Frontal cortex (tissue), 4 donors: Measurements from ENCODE around the gene IKZF2. TPM values are rescaled to one million over a fixed set of nuclear protein-coding genes. Genes with fewer than 3 reads are reported as not detected.

Experiments used
- DNase-seq, 2 donors: peaks; one replicate each; pipeline ENCODE4 v3.0.0; 2012; ENCODE audit warnings: low spot score in 2 of 2
- FAIRE-seq: peaks from 2 replicates; lab custom pipeline; 2012; peaks lifted over from hg19 to GRCh38; lab: Jason Lieb, UNC
- total RNA-seq: library from RNA; depleted of rRNA; stranded (reverse); fragments of >200 nt; gene quantifications from one replicate; pipeline ENCODE4 v1.2.3, GENCODE V29; 2014
- donor health status: control.
- donor health status: control.
- donor health status: control.

The IKZF2 gene
- total RNA-seq, 1 donor from 2014 or later: 11.0 TPM

GRCh38 chr2:213104092-213104902, 47.1 kb downstream of the IKZF2 start:
- FAIRE-seq: no peak
- no peak for DNase-seq

- DNase-seq (no peak), FAIRE-seq (no peak)
Observed at GRCh38 chr2:213101692-213102460, 49.5 kb downstream of the IKZF2 start.

- FAIRE-seq (no peak), DNase-seq (no peak)
Observed at GRCh38 chr2:213101109-213101508, 50.3 kb downstream of the IKZF2 start.

- FAIRE-seq (no peak), DNase-seq (no peak)
Observed at GRCh38 chr2:213098612-213099011, 52.8 kb downstream of the IKZF2 start.

- DNase-seq (no peak), FAIRE-seq (no peak)
Observed at GRCh38 chr2:213091765-213092164, 59.6 kb downstream of the IKZF2 start.

GRCh38 chr2:213090772-213091171, 60.6 kb downstream of the IKZF2 start:
- DNase-seq: no peak

GRCh38 chr2:213089438-213089837, 62.0 kb downstream of the IKZF2 start:
- FAIRE-seq (no peak), DNase-seq (no peak)

More at GRCh38 chr2:213090772-213091171, 60.6 kb downstream of the IKZF2 start:
- FAIRE-seq: no peak

- FAIRE-seq (no peak), DNase-seq (no peak)
Observed at GRCh38 chr2:213087040-213087439, 64.4 kb downstream of the IKZF2 start.

GRCh38 chr2:213086571-213086970, 64.8 kb downstream of the IKZF2 start:
- DNase-seq (no peak), FAIRE-seq (no peak)

- no peak for FAIRE-seq
Observed at GRCh38 chr2:213086050-213086449, 65.4 kb downstream of the IKZF2 start.

GRCh38 chr2:213085538-213085937, 65.9 kb downstream of the IKZF2 start:
- DNase-seq: no peak
- no peak for FAIRE-seq

More at GRCh38 chr2:213086050-213086449, 65.4 kb downstream of the IKZF2 start:
- no peak for DNase-seq

- FAIRE-seq: no peak
- DNase-seq: no peak
Observed at GRCh38 chr2:213084261-213084660, 67.2 kb downstream of the IKZF2 start.

- FAIRE-seq: no peak
- no peak for DNase-seq
Observed at GRCh38 chr2:213080969-213081617, 70.3 kb downstream of the IKZF2 start.

- FAIRE-seq (no peak), DNase-seq (no peak)
Observed at GRCh38 chr2:213079756-213080155, 71.7 kb downstream of the IKZF2 start.

GRCh38 chr2:213078686-213079085, 72.7 kb downstream of the IKZF2 start:
- DNase-seq (no peak), FAIRE-seq (no peak)

GRCh38 chr2:213069531-213069930, 81.9 kb downstream of the IKZF2 start:
- DNase-seq: no peak
- FAIRE-seq: no peak

GRCh38 chr2:213068676-213069359, 82.6 kb downstream of the IKZF2 start:
- DNase-seq: no peak
- no peak for FAIRE-seq

- DNase-seq (no peak), FAIRE-seq (no peak)
Observed at GRCh38 chr2:213067888-213068287, 83.5 kb downstream of the IKZF2 start.

GRCh38 chr2:213066443-213066743, 85.0 kb downstream of the IKZF2 start:
- DNase-seq (no peak), FAIRE-seq (no peak)
